HG03460 (cell line): ENCODE measurements around the gene CELSR1.

ENCODE experiments used
- ATAC-seq: cut with Tn5 transposase; IDR thresholded peaks from one replicate; pipeline ENCODE4 v1.9.1; 2021; ENCODE audit not compliant: unreplicated experiment

Gene CELSR1

DNA sequence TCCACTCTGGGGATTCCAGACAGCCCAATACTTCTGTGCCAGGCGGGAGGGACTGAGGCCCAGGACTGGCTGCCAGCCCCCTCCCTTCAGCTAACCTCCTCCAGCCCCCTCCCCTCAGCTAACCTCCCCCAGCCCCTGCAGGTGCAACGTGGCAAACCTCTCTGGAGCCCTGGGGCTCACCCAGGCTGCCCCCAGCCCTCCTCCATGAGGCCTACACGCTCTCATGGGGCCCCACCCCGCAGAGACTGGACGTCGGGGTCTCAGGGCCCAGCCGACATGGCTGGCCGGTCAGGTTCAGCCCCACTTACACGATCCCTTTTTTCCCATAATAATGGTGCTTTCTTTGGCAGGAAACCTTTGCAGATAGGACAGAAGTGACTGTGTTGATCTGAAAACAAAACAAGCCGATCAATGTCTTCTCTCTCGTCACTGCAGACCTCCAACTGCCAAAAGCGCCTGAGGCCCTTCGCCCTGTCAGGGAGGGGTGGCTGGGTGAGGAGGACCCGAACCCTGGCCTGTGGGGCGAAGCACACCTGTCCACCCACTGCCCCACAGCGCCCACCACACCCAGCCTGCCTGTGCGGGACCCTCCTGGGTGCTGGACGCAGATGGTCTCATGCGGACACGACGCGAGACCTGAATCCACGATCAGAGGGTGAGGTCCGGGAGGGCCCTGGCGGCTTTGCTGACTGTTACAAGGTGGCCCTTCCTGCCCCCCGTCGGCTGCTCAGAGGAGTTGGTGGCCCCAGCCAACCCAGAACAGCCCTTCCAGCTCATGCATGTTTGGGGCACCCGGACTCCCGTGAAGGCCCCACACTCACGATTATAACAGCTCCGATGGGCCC is 168.3 kb downstream of the CELSR1 start:
- ATAC-seq, result no peak

DNA sequence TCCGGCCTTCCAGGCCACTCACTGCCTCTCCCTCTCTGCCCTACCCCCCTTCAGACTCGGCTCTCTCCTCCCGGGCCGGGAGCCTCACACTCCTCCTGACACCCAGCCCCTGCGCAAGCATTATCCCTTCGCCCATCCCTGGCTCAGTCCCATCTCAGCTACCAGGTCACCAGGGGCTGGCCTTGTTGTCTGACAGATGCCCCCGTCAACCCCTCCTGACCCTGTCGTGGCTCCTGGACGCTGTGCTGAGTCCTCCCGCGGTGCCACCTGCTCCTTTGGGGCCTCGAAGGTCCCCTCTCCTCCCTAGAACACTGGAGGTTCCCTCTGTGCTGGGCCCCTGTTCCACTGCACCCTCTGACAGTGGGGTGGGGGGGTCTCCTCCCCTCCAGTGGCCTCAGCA is 169.0 kb downstream of the CELSR1 start:
- no peak for ATAC-seq

DNA sequence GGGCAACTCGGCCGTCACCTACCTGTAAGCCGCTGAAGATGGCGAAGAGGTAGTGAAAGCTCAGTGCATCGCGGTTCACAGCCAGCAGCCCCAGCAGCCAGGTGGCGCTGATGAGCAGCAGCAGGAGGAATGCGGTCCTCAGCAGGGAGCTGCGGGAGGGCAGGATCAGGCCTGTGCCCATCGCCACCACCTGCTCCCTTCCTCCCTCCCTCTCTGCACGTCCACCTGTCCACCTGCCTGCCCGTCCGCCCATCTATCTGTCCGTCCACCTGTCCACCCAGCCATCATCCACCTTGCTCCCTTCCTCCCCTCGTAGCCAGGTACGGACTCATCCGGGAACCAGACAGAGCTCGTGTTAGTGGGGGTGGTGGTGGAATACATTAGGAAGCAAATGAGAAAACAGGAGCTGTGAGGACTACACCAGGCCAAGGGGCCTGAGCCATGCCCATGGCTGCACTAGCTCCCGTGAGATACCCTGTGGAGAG is 169.7 kb downstream of the CELSR1 start:
- ATAC-seq, result no peak

DNA sequence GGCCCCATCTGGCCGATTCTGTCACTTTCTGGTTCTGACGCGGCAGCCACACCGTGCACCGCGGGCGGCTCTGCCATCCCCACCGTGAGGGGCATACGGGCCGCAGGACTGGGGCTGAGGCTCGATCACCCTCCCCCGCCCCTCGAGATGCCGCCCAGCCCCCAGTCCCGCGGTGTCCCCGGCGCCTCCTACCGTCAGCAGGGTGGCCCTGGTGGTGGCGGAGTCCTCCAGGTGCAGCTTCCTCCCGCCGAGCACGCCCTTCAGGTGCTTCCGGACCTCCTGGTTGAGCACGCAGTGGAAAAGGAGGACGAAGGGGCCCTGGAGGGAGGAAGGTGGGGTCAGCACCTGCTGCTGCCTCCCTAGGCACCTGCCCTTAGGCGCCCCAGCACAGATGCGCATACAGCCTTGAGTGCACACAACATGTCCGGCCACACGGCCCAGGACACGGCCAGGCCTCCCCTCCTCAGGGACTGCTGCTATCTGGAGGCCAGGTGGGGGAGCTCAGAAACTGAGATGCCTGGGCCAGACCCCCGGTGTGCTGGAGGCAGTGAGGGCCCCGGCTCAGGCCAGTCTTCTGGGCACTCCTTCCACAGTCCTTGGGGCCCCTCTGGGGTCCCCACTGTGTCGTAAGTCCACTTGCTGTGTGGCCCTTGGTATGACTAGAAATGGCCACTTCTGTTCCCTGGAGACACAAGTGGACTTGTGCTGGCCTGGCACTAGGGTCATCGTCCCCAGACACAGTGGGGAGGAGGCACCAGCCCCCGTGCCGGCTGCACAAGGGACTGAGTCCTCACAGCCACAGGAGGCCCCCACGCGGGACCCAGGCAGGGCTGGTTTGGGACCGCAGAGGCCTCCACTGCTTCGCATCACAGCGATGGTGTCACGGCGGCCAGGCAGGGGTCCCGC is 170.4 kb downstream of the CELSR1 start:
- ATAC-seq, result no peak

DNA sequence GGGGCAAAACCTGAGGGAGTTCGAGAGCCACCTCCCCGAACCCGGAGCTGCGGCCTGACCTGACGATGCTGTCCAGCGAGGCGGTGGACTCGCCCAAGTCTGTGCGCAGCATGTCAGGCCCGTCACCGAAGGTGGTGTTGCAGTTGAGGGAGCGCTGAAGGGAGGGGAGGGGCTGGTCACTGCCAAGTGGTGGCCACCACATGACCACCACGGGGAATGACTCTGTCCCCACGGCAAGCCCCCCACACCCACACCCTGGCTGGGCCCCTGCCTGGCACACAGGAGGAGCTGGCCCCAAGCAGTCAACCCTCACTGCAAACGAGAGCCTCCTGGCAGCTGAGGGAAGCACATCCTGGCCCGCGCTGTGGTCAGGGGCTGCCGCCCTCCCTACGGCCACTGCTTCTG is 171.1 kb downstream of the CELSR1 start:
- ATAC-seq, result no peak

DNA sequence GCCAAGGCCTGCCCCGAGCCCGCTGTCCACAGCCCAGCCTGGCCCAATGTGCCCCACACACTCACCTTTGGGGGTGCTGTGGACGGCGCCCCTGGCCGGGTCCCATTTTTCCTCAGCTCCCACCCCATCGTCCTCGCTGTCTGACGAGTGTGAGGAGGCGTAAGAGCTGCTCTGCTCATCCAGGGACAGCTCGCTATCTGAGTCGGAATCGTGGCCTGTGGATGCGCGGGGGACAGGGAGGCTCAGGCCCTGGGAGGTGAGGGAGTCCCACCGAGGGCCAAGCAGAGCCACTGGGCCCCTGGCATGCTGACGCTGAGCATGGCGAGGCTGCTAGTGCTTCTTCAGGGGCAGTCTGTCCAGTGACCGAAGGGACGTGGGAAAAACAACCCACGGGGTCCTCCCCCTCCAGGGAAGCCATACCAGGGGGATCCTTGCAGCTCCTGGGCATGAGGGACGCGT is 172.2 kb downstream of the CELSR1 start:
- ATAC-seq, result no peak

DNA sequence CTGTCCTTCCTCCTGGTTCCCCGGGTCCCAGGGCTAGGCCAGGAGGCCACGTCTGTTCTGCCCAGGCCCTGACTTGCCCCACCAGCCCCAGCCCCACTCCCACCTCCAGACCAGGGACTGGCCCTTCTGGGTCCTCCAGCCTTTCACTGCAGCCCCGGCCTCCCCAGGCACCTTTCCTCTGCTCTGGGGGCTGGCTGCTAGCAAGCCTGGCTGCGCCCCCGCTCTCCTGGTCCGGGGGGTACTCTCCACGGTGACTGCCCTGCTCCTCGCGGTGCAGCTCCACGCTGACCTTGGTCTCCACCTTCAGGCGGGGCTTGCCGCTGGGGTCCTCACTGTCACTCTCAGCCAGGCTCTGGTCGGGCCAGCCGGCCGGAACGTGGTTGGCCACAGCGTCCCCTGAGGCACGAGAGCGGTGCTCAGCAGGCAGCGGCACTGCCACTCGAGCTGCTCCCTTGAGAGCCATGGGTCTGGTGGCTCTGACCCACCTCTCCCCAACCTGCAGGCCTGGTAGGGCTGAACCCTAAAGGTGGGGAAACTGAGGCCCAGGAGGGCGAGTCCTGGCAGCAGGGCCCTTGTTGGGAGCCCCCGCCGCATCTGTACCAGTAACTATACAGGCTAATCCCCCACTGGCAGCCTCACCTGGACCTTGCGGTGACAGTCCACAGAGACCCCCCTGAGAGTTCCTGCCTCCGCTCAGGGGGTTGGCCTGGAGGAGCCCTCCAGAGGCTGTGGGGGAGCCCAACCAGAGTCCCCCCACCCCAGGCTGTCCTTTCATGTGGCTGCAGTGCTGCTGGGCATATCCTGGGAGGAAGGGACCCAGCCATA is 172.9 kb downstream of the CELSR1 start:
- ATAC-seq, result no peak

DNA sequence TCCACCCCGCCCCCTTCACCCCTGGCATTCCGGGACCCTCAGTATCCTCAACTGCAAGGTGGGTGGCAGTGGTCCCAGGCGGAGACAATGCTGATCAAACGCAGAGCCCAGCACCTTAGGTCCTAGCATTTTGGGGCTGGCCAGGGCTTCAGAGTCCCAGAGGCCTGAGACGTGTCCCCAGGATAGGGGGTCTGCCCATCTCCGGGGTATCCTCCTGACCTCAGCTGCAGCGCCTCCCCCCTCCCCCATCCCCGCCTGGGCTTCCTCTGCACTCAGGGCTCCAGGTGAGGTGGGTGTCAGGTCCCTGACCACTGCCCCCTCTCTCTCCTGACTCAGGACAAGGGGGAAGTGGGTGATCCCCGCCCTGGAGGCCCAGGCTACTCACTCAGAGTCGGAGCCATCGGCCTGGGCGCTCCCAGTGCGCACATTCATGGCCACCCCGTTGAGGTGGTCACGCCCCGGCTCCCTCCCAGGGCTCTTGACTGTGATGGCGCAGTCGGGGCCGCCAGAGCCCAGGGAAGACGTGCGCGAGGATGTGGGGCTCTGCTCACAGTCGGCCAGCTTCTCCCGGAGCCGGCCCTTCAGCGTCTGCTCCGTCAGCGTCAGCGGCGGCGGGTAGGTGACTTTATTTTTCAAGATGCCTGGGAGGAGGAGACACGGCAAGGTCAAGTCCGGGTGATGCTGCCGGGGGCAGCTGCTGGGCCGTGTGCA is 173.7 kb downstream of the CELSR1 start:
- ATAC-seq, result no peak

DNA sequence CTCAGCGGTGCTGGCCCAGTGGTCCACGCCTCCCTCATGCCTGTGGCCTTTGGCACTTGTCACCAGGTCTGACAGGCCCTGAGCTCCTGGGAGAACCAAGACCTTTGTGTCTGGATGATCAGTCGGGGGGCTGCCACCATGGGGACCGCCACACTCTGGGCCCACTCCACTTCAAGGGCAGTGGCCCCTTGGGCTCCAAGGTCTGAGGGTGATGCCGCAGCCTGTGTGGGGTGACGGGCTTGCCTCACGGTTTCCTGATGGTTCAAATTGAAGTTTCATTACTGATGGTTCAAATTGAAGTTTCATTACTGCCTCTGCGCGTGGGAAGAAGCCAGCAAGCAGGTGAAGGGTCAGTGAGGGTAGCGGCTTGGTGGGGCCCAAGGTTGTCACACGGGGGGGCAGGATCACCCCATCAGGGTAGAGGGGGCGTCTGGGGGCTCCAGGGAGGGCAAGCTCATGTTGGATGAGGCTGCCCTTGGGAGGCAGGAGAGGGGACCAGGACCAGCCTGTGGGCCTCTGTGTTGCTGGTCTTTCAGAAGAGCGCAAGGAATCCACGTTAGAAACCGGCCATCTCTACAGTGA is 174.4 kb downstream of the CELSR1 start:
- no peak for ATAC-seq

DNA sequence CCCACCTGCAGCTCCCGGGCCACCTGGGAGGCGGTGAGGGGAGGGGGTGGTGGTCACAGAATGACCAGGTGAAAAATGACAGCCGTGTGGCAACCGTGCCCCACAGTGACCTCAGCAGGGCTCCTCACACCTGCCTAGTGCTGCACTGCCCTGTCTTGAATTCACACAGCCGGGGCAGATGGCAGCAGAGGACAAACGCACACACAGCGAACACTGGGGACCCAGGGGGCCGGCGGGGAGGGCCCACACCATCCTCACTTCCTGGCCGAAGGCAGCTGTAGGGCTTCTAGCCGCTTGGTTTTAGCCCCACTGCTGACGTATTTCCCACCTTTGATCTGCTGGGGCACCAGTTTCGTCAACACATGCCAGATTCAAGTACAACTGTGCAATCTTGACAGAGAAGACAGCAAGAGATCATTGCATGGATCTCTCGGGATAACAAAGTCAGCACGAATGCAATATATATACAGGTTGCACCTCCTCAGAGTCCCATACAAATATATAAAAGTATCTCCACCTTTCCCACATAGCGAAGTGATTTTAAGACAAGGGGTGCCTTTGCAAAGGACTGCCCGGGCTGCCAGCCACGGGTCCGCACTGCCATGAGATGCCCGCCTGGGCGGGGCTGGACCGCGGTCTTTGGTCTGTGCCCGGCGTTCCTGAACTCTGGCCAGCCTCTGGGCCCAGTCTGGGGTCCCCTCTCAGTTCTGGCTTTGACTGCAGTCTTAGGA is 175.1 kb downstream of the CELSR1 start:
- no peak for ATAC-seq

DNA sequence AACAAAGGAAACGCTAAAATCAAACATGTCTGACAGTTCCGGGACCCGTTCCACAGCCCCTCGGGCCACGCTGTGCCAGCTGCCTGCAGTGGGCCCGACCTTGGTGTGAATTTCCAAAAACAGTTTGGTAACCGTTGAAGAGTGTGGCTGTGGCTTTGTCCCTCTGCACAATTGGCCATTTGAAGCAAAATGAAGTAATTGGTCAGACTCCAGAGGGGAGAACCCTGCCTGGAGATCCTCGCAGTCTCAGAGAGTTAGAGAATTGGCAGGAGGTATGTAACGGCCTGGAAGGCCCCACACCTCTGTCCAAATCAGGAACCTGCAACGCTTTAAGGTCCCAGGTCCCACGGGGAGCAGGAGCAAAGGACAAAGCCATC is 175.6 kb downstream of the CELSR1 start:
- ATAC-seq, result no peak

DNA sequence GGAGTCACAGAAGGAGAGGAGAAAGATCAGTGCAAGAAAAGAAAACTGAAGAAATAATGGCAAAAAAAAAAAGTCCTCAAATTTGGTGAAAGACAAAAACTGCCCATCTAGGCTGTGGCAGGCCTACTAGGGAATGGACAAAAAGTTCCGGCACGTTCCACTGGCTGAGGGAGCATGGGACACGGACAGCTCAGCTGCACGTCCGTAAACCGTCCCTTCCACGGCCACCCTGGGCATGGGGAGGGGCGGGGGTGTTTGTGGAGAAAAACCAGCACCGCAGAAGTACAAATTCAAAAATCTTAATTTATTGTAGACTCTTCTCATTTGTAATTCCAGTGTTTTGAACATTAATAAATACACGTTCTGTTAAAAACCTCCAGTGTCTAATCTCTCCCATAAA is 176.5 kb downstream of the CELSR1 start:
- no peak for ATAC-seq

DNA sequence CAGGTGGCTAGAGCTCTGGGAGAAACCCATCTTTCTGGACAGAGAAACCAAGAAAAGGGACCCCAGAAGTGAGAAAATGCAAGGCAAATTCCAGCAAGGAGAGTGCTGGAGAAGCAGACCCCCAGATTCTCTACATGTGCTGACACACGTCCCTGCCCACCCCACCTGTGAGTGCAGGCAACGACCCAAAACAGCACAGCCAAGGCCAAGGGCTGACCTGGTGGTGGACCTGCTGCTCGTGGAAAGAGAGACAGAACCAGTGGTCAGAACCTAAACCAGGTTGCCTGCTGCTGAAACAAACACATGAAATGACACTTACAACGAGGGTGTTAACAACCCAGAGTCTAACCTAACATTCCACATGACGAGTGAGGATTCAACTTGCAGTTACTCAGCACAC is 177.3 kb downstream of the CELSR1 start:
- no peak for ATAC-seq

DNA sequence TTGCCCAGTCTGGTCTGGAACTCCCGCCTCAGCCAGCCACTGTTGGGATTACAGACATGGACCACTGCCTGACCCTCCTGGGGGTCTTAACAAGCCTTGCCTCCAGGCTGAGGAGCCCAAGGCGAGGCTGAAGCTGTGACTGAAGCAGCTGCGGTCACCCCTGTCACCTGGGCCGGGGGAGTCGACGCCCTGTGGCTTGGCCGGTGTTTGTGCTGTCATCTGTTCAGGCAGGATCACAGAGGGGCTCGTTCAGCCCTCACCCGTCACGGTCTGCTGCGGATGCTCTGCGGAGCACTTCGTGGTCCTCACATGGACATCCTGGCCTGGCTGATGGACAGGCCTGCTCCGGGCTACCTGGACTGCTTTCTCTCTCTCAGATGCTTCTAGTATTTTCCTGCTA is 178.1 kb downstream of the CELSR1 start:
- ATAC-seq, result no peak

DNA sequence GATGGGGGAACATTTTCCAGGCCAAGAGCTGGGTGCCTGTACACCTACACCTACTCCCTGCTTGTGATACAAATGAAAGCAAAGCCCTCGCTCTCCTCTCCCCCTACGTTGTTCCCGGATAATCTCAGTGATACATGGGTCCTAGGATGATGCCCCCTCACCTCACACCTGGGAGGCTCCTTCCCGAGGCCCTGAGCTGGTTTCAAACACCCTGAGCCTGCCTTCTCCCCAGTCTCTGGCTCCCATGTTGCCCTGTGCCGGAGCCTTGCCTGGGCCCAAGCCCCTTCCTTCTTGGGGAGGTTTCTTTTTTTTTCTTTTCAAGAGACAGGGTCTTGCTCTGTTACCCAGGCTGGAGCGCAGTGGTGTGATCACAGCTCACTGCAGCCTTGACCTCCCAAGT is 178.7 kb downstream of the CELSR1 start:
- no peak for ATAC-seq

DNA sequence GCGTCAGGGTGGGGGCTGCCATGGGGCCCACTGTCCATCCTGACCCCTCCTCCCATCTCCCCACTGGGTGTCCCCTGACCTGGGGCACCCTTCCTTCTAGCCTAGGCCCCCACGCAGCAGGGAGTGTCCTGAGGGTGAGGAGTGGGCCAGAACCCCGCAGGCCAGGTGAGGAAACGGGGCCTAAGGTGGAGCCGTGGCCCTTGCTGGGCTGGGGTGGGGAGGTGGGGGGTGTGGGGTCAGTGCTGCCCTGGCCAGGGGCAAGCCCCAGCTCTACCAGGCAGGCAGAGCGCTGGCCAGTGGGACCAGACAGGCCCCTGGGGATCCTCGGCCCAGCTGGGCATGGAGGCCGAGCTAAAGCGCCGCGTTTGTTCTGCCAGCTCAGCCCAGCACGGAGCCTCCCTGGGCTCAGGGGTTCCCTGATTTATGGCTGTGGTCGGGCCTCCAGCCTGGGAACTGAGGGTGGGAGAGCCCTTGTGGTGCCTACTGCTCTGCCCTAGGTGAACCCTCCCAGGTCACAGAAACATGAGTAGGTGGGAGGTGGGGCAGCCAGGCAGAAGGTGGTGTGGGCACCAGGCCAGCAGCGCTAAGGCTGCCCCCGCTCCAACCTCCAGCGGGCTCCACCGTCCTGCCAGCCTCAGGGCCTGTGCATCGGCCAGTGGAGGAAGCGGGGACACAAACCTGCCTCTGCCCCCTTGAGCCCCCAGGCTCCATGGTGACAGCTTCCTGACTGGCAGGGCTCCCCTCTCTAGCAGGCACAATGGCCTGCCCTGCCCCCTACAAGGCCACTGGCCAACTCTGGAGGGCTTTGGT is 179.5 kb downstream of the CELSR1 start:
- ATAC-seq, result no peak

DNA sequence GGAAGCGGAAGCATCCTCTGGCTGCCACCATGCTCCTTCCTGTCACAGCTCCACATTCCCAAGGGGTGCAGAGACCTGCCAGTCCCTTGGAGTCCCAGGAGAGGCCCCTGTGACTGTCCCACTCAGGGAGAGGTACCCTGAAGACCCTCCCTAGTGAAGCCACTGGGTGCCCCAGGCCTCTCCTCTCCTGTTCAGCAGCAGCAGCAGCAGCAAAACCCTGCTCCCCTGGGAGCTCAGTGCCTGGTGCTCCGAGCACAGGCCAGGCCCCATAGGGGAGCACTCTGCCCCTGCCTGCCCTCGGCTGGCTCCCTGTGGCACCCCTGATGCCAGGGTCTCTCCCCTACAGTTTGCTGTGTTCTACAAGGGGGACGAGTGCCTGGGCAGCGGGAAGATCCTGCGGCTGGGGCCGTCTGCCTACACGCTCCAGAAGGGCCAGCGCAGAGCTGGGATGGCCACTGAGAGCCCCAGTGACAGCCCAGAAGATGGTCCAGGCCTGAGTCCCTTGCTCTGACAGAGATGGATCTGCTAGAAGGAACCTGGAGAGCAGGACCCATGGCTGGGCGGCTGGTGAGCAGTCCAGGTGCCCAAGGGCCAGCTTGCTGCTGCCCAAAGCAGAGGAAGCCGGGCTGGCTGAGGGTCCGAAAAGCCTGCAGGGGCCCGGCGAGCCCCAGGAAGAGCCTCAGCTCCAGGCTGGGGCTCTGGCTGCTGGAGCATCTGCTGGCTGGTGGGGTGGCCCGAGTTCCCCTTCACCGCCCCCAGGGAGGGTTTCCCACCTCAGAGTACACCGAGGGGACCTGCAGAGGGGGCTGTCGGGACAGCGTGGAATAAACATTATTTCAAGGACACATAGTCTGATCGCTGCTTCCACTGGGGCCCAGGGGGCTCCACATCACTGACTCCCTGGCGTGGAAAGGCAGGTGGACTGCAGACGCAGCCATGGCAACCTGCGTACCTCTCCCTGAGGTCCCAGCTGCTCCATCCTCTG is 180.6 kb downstream of the CELSR1 start:
- no peak for ATAC-seq
